Activated CD8-positive, alpha-beta T cell treated with anti-CD3 and anti-CD28 coated beads for 36 hours (primary cell): ENCODE results near the gene NOC2L. TPM values are rescaled to one million over a fixed set of nuclear protein-coding genes. Genes with fewer than 3 reads are reported as not detected.

ENCODE experiments used
- ATAC-seq: fragments of 200-7000 bp; cut with Tn5 transposase; one replicate; pipeline ENCODE4 v1.10.0; 2021; ENCODE audit warnings: mild to moderate bottlenecking, moderate library complexity
- CTCF ChIA-PET: fragments of 350-600 bp; sonication (Branson Sonifier 250); formaldehyde crosslinking; loops from one replicate; lab custom pipeline; 2021; ENCODE audit warnings: antibody characterized with exemption; lab: Charles Lee
- POLR2A ChIA-PET: fragments of 350-600 bp; sonication (Branson Sonifier 250); formaldehyde crosslinking; loops from one replicate; lab custom pipeline; 2021; ENCODE audit warnings: antibody characterized with exemption; lab: Charles Lee
- DNase-seq: peaks from one replicate; pipeline ENCODE4 v3.0.0-alpha.2; 2020
- H3K27ac Mint-ChIP-seq: one replicate; pipeline ENCODE4 v1.8.0; 2021; ENCODE audit warnings: mild to moderate bottlenecking, mixed read lengths
- H3K27me3 Mint-ChIP-seq: one replicate; pipeline ENCODE4 v1.8.0; 2021; ENCODE audit warnings: mixed read lengths
- H3K36me3 Mint-ChIP-seq: one replicate; pipeline ENCODE4 v1.8.0; 2021; ENCODE audit warnings: low read depth, mixed read lengths
- H3K4me1 Mint-ChIP-seq: one replicate; pipeline ENCODE4 v1.8.0; 2021; ENCODE audit warnings: low read depth, mixed read lengths
- H3K4me3 Mint-ChIP-seq: one replicate; pipeline ENCODE4 v1.8.0; 2021; ENCODE audit warnings: mild to moderate bottlenecking, moderate library complexity, mixed read lengths
- H3K9me3 Mint-ChIP-seq: one replicate; pipeline ENCODE4 v1.8.0; 2021; ENCODE audit warnings: mixed read lengths
- CTCF ChIP-seq: fragments of 200-600 bp; IDR thresholded peaks from one replicate; pipeline ENCODE4 v1.8.0; 2022; ENCODE audit warnings: antibody characterized with exemption, mild to moderate bottlenecking
- intact Hi-C: fragments of 100-400 bp; cut with micrococcal nuclease; formaldehyde crosslinking; loops from one replicate; pipeline ENCODE4 v1.10.0; 2022
- total RNA-seq, 2 experiments: library from RNA; stranded (reverse); gene quantifications; one replicate each; pipeline ENCODE4 v1.2.3, GENCODE V29; 2021

NOC2L gene
- total RNA-seq, 2 experiments from 2014 or later, result 138 to 139 TPM

DNA sequence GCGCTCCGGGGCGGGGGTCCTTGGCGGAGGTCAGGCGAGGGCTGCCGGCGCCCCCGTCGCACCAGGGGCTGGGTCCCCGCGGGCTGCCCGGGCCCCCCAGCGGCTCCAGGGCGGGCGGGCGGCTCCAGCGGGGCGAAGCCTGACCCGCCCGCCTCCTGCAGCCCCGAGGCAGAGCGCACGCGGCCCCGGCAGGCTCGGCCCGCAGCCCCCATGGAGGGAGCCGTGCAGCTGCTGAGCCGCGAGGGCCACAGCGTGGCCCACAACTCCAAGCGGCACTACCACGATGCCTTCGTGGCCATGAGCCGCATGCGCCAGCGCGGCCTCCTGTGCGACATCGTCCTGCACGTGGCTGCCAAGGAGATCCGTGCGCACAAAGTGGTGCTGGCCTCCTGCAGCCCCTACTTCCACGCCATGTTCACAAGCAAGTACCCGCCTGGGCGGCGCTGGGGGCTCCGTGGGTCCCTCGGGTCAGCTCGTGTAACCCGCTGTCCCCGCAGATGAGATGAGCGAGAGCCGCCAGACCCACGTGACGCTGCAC, 2.1 kb upstream of the NOC2L start:
- ChIA-PET POLR2A (no interaction called here), CTCF (no interaction called here)
- peak overlapping the region; percentile 57 for H3K4me3 Mint-ChIP-seq
- no peak overlapping the region for H3K27ac Mint-ChIP-seq
- peaks cover 24% of the 10 kb centered on the region for H3K4me1 Mint-ChIP-seq
- H3K36me3 Mint-ChIP-seq, result peaks cover 21% of the 10 kb centered on the region
- H3K27me3 Mint-ChIP-seq, result no peaks in the 10 kb centered on the region
- intact Hi-C loops, result no loop called here
- DNase-seq (no peak), ATAC-seq (no peak)
- no peaks in the 10 kb centered on the region for H3K9me3 Mint-ChIP-seq
- TF ChIP-seq CTCF, result no peak

- ChIA-PET CTCF (no interaction called here), POLR2A (no interaction called here)
- intact Hi-C loops, result no loop called here
- no peaks in the 10 kb centered on the region for H3K9me3 Mint-ChIP-seq
- no peak for TF ChIP-seq CTCF
- no peaks in the 10 kb centered on the region for H3K27me3 Mint-ChIP-seq
- peaks cover 26% of the 10 kb centered on the region for H3K36me3 Mint-ChIP-seq
- ATAC-seq (peak; percentile 66), DNase-seq (peak; percentile 87)
- H3K27ac Mint-ChIP-seq, result peak within 1 kb of the TSS; percentile 72
- peaks cover 19% of the 10 kb centered on the region for H3K4me1 Mint-ChIP-seq
- peak within 1 kb of the TSS; percentile 91 for H3K4me3 Mint-ChIP-seq
These were observed 1.5 kb upstream of the NOC2L start, which contains the start of gene KLHL17 for GRCh38 chr1:960363-961131. TSS of gene KLHL17 (plus strand) at chr1:960584. CDS start at chr1:960694, 110 bp downstream.

GRCh38 chr1:959731-960362, 791 bp upstream of the NOC2L start:
- Mint-ChIP-seq H3K4me1 (peaks cover 17% of the 10 kb centered on the region), H3K4me3 (peak overlapping the region; percentile 91), H3K27ac (peak overlapping the region; percentile 72), H3K36me3 (peaks cover 30% of the 10 kb centered on the region), H3K27me3 (no peaks in the 10 kb centered on the region), H3K9me3 (no peaks in the 10 kb centered on the region)
- ATAC-seq (peak; percentile 4), DNase-seq (peak; percentile 40)
- POLR2A ChIA-PET, result interaction anchor here (0.6 to 1.5 kb wide), 4 partner anchors 16 to 102 kb away, joined by 3 to 6 read pairs (median 4); no protein-coding TSS in a partner anchor
- TF ChIP-seq CTCF, result no peak
- intact Hi-C loops, result no loop called here
- CTCF ChIA-PET, result no interaction called here

DNA sequence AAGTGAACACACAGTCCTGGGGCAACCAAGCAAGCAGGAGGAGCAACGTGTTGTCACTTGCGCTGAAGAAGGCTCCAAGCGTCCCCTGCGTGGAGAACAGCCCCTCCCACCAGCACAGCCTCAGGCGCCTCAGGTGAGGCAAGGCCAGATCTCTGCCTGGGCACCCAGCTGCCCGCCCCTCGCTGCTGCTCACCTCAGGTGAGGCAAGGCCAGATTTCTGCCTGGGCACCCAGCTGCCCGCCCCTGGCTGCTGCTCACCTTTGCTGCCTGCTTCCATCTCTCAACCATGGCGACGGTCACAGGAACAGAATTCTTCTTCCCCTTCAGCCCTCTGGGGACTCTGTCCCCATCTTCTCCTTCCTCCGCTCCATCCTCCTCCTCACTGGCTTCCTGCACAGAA, 2.4 kb downstream of the NOC2L start:
- ATAC-seq, result no peak

More for the DNA sequence above, 2.4 kb downstream of the NOC2L start:
- intact Hi-C loops, result no loop called here
- Mint-ChIP-seq H3K27me3 (no peaks in the 10 kb centered on the region), H3K4me3 (no peak overlapping the region), H3K9me3 (no peaks in the 10 kb centered on the region), H3K27ac (no peak overlapping the region), H3K4me1 (peaks cover 15% of the 10 kb centered on the region), H3K36me3 (peaks cover 39% of the 10 kb centered on the region)
- DNase-seq, result no peak
- CTCF ChIA-PET, result no interaction called here
- POLR2A ChIA-PET, result interaction anchor here (0.6 to 4.0 kb wide), 2 partner anchors 15 to 333 kb away, joined by 3 to 17 read pairs; no protein-coding TSS in a partner anchor
- TF ChIP-seq CTCF, result no peak
